HepG2 (cell line): ENCODE data around the gene HSD3B7. TPM values are rescaled to one million over a fixed set of nuclear protein-coding genes. Genes with fewer than 3 reads are reported as not detected.

ENCODE experiments used
- CBFB ChIP-seq: sonication (generic); formaldehyde crosslinking; IDR thresholded peaks from 2 replicates; pipeline ENCODE4 v1.4.0; 2020; ENCODE audit warnings: missing genetic modification reagents
- CREBL2 ChIP-seq: sonication (generic); formaldehyde crosslinking; IDR thresholded peaks from 2 replicates; pipeline ENCODE4 v1.8.1; 2023; ENCODE audit warnings: missing genetic modification reagents, mild to moderate bottlenecking, borderline replicate concordance
- GABPA ChIP-seq, 2 experiments: IDR thresholded peaks; 2 replicates each; pipeline ENCODE4 v1.6.1; 2011 to 2016; ENCODE audit warnings: low read depth in 2 of 2, low read length in 1 of 2, missing biosample characterization in 1 of 2, missing genetic modification characterization in 1 of 2
- IRF9 ChIP-seq: sonication (generic); formaldehyde crosslinking; IDR thresholded peaks from 2 replicates; pipeline ENCODE4 v1.8.0; 2022; ENCODE audit warnings: missing genetic modification reagents, mild to moderate bottlenecking, borderline replicate concordance
- KLF6 ChIP-seq: IDR thresholded peaks from 2 replicates; pipeline ENCODE4 v1.8.0; 2016; ENCODE audit warnings: missing biosample characterization, missing genetic modification reagents
- LCORL ChIP-seq, 2 experiments: fragments of 450-650 bp in 1 of 2; sonication (generic) in 1 of 2; formaldehyde crosslinking in 1 of 2; IDR thresholded peaks; 2 replicates each; pipeline versions ENCODE4 v1.5.0 to v1.6.1; 2017 to 2020; ENCODE audit warnings: antibody characterized with exemption in 1 of 2, missing genetic modification reagents in 1 of 2
- RAD21 ChIP-seq: fragments of 450-650 bp; formaldehyde crosslinking; IDR thresholded peaks from 2 replicates; pipeline ENCODE4 v1.5.0; 2020; ENCODE audit warnings: mild to moderate bottlenecking
- SAFB2 ChIP-seq: sonication (generic); formaldehyde crosslinking; IDR thresholded peaks from 2 replicates; pipeline ENCODE4 v1.5.1; 2020; ENCODE audit warnings: missing genetic modification reagents, low read depth, mild to moderate bottlenecking, borderline replicate concordance
- ZC3H13 ChIP-seq: sonication (generic); formaldehyde crosslinking; IDR thresholded peaks from 2 replicates; pipeline ENCODE4 v1.8.1; 2023; ENCODE audit warnings: mild to moderate bottlenecking, missing genetic modification reagents, moderate library complexity
- ZFP62 ChIP-seq: sonication (generic); formaldehyde crosslinking; IDR thresholded peaks from 2 replicates; pipeline ENCODE4 v1.4.0; 2020; ENCODE audit warnings: missing genetic modification reagents
- ZKSCAN8 ChIP-seq: IDR thresholded peaks from 2 replicates; pipeline ENCODE4 v1.6.1; 2016; ENCODE audit warnings: borderline replicate concordance, missing genetic modification reagents, missing compliant biosample characterization
- ZNF160 ChIP-seq: sonication (generic); formaldehyde crosslinking; IDR thresholded peaks from 2 replicates; pipeline ENCODE4 v1.8.0; 2022; ENCODE audit warnings: mild to moderate bottlenecking, inconsistent platforms, missing genetic modification reagents
- ZNF317 ChIP-seq: sonication (generic); formaldehyde crosslinking; IDR thresholded peaks from 2 replicates; pipeline ENCODE4 v1.5.0; 2020; ENCODE audit warnings: mild to moderate bottlenecking, missing genetic modification reagents
- ZNF414 ChIP-seq: sonication (generic); formaldehyde crosslinking; IDR thresholded peaks from 2 replicates; pipeline ENCODE4 v1.5.0; 2020; ENCODE audit warnings: missing genetic modification reagents
- ZNF530 ChIP-seq: sonication (generic); formaldehyde crosslinking; IDR thresholded peaks from 2 replicates; pipeline ENCODE4 v1.5.0; 2020; ENCODE audit warnings: low read depth, mild to moderate bottlenecking, missing genetic modification reagents
- polyA plus RNA-seq, 8 experiments: library from polyadenylated mRNA; depleted of rRNA in 3 of 8; stranded (reverse) in 7 of 8; unstranded in 1 of 8; fragments of >200 nt; fragmentation: Illumina TruSeq in 4 of 8; extraction: Trizol in 4 of 8; gene quantifications; 2 replicates each; pipeline versions ENCODE4 v1.2.1 to v1.2.3, GENCODE V29; 2011 to 2016; ENCODE audit warnings: low read depth in 4 of 8, missing spikeins in 1 of 8, mixed read lengths in 1 of 8; ENCODE audit not compliant: insufficient read depth in 1 of 8
- total RNA-seq, 5 experiments: library from RNA; depleted of rRNA; stranded (reverse); fragments of >200 nt; fragmentation: Illumina TruSeq; extraction: Trizol; gene quantifications; 2 replicates each; pipeline ENCODE4 v1.2.3, GENCODE V29; 2016; ENCODE audit warnings: low read depth in 1 of 5
- TF ChIP-seq, protein P1 (sequence below): sonication (generic); formaldehyde crosslinking; IDR thresholded peaks from 2 replicates; pipeline ENCODE4 v1.5.0; 2020; ENCODE audit warnings: mild to moderate bottlenecking, missing genetic modification reagents
- TF ChIP-seq, protein P2 (sequence below): sonication (generic); formaldehyde crosslinking; IDR thresholded peaks from 2 replicates; pipeline ENCODE4 v1.8.0; 2022; ENCODE audit warnings: missing genetic modification reagents, mild to moderate bottlenecking, moderate library complexity, borderline replicate concordance
- TF ChIP-seq, protein P3 (sequence below): sonication (generic); formaldehyde crosslinking; IDR thresholded peaks from 2 replicates; pipeline ENCODE4 v1.5.0; 2020; ENCODE audit warnings: mild to moderate bottlenecking, missing genetic modification reagents

The HSD3B7 gene
- total and polyA plus RNA-seq, 2 of the 13 experiments (the other 11 are each of a cell fraction or from before 2014, with no cell fraction given): 32.9 to 69.7 TPM

- TF ChIP-seq, protein P1, sequence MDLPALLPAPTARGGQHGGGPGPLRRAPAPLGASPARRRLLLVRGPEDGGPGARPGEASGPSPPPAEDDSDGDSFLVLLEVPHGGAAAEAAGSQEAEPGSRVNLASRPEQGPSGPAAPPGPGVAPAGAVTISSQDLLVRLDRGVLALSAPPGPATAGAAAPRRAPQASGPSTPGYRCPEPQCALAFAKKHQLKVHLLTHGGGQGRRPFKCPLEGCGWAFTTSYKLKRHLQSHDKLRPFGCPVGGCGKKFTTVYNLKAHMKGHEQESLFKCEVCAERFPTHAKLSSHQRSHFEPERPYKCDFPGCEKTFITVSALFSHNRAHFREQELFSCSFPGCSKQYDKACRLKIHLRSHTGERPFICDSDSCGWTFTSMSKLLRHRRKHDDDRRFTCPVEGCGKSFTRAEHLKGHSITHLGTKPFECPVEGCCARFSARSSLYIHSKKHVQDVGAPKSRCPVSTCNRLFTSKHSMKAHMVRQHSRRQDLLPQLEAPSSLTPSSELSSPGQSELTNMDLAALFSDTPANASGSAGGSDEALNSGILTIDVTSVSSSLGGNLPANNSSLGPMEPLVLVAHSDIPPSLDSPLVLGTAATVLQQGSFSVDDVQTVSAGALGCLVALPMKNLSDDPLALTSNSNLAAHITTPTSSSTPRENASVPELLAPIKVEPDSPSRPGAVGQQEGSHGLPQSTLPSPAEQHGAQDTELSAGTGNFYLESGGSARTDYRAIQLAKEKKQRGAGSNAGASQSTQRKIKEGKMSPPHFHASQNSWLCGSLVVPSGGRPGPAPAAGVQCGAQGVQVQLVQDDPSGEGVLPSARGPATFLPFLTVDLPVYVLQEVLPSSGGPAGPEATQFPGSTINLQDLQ (CRISPR knock-in tag): no peak
- TF ChIP-seq SAFB2 (CRISPR knock-in tag) (no peak), LCORL (IDR thresholded peaks at IDR 0.05) (no peak), LCORL (CRISPR knock-in tag; IDR thresholded peaks at IDR 0.05) (peak; percentile 66; the same call in 1 of the 2 replicates), ZNF414 (CRISPR knock-in tag) (no peak; the same call in 1 of the 2 replicates), ZNF160 (CRISPR knock-in tag) (no peak), ZNF317 (CRISPR knock-in tag) (no peak; the same call in none of the 2 replicates), CREBL2 (CRISPR knock-in tag) (no peak), ZKSCAN8 (CRISPR knock-in tag) (no peak), ZC3H13 (CRISPR knock-in tag) (no peak; the same call in none of the 2 replicates), IRF9 (no peak; the same call in 1 of the 2 replicates), CBFB (no peak), GABPA (IDR thresholded peaks at IDR 0.05; ENCODE audit: low read depth, low read length) (no peak), GABPA (CRISPR knock-in tag; IDR thresholded peaks at IDR 0.05; ENCODE audit: low read depth) (no peak), RAD21 (CRISPR knock-in tag) (peak; percentile 24; the same call in 1 of the 2 replicates), ZNF530 (no peak), KLF6 (CRISPR knock-in tag) (peak; percentile 71; the same call in 1 of the 2 replicates), ZFP62 (CRISPR knock-in tag) (no peak)
- TF ChIP-seq, protein P2, sequence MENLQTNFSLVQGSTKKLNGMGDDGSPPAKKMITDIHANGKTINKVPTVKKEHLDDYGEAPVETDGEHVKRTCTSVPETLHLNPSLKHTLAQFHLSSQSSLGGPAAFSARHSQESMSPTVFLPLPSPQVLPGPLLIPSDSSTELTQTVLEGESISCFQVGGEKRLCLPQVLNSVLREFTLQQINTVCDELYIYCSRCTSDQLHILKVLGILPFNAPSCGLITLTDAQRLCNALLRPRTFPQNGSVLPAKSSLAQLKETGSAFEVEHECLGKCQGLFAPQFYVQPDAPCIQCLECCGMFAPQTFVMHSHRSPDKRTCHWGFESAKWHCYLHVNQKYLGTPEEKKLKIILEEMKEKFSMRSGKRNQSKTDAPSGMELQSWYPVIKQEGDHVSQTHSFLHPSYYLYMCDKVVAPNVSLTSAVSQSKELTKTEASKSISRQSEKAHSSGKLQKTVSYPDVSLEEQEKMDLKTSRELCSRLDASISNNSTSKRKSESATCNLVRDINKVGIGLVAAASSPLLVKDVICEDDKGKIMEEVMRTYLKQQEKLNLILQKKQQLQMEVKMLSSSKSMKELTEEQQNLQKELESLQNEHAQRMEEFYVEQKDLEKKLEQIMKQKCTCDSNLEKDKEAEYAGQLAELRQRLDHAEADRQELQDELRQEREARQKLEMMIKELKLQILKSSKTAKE (CRISPR knock-in tag): no peak
- TF ChIP-seq, protein P3, sequence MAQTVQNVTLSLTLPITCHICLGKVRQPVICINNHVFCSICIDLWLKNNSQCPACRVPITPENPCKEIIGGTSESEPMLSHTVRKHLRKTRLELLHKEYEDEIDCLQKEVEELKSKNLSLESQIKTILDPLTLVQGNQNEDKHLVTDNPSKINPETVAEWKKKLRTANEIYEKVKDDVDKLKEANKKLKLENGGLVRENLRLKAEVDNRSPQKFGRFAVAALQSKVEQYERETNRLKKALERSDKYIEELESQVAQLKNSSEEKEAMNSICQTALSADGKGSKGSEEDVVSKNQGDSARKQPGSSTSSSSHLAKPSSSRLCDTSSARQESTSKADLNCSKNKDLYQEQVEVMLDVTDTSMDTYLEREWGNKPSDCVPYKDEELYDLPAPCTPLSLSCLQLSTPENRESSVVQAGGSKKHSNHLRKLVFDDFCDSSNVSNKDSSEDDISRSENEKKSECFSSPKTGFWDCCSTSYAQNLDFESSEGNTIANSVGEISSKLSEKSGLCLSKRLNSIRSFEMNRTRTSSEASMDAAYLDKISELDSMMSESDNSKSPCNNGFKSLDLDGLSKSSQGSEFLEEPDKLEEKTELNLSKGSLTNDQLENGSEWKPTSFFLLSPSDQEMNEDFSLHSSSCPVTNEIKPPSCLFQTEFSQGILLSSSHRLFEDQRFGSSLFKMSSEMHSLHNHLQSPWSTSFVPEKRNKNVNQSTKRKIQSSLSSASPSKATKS (CRISPR knock-in tag): no peak; the same call in 1 of the 2 replicates
Observed at GRCh38 chr16:30948667-30949649, 36.0 kb upstream of the HSD3B7 start, which contains the start of gene ORAI3 (continued).
